Esophagus squamous epithelium (tissue), 4 donors: ENCODE measurements around the gene GALNT7.

Source experiments
- CTCF ChIP-seq, 6 experiments: fragments of 450-650 bp in 4 of 6; fragments of 200-600 bp in 2 of 6; sonication (generic) in 2 of 6; IDR thresholded peaks; one replicate each; pipeline ENCODE4 v1.5.1; 2016 to 2019; ENCODE audit warnings: antibody characterized with exemption in 6 of 6, mild to moderate bottlenecking in 4 of 6, moderate library complexity in 4 of 6
- POLR2A ChIP-seq, 4 donors: fragments of 450-650 bp; IDR thresholded peaks; one replicate each; pipeline ENCODE4 v1.6.1; 2017; ENCODE audit warnings: antibody characterized with exemption in 4 of 4, mild to moderate bottlenecking in 4 of 4, moderate library complexity in 3 of 4

GRCh38 chr4:173264245-173264644, 95.6 kb downstream of the GALNT7 start:
- TF ChIP-seq CTCF (IDR thresholded peaks at IDR 0.05): no peak
- no peak for TF ChIP-seq POLR2A (IDR thresholded peaks at IDR 0.05)
